ENCODE measurements around the gene SIAH2. TPM values are rescaled to one million over a fixed set of nuclear protein-coding genes. Genes with fewer than 3 reads are reported as not detected.

The SIAH2 gene
- total RNA-seq, 5 donors from 2014 or later (not counting 1 experiment from before 2014, with no cell fraction given) = 24.5 to 40.3 (median 26.4) TPM

DNA sequence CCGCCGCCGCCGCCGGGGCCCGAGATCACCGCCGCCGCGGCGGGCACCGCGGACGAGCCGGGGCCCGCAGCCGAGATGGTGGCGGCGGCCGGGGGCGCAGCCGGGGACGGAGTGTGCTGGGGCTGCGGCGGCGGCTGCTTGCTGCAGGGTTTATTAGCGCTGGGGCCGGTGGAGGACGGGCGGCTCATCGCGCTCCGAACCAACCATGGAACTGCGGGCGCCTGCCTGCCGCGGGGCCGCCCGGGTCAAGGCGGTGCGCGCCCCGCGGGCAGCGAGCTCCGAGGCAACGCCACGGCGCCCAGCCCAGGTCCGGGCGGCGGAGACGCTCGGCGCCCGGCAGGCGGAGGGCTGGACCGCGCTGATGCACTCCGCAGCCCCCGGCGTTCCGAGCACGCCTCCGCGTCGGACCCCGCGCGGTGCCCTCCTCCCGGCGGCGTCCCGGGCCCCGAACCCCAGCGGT, 277 bp downstream of the SIAH2 start:
- POLR2A ChIA-PET = interaction anchor here (0.6 to 3.3 kb wide), 21 partner anchors 15 to 440 kb away, joined by 3 to 27 read pairs (median 4); partner anchors contain the start of genes EIF2A (in 1 of the 2), ERICH6 (in 1 of the 2), GPR171 (in 1 of the 2) and SELENOT (in 1 of the 2)
- Histone ChIP-seq H3K4me1 (ENCODE audit: control insufficient read depth in 1 of 2, extremely low read depth in 1 of 2, insufficient read depth in 2 of 2, low read length in 2 of 2) (peaks cover 20 to 32% of the 10 kb centered on the region in 2 experiments), H3K36me3 (ENCODE audit: control insufficient read depth in 2 of 2, extremely low read depth in 1 of 2, insufficient read depth in 1 of 2, low read length in 1 of 2) (no peaks in the 10 kb centered on the region), H3K4me3 (ENCODE audit: control insufficient read depth in 1 of 2, extremely low read depth in 1 of 2, low read length in 1 of 2) (peak overlapping the region; percentile 90 to 95), H3K9me3 (no peaks in the 10 kb centered on the region), H3K27ac (ENCODE audit: low read length) (peak overlapping the region; percentile 79), H3K27me3 (replicated peaks in 1 of 2; ENCODE audit: control insufficient read depth in 2 of 2, extremely low read depth in 1 of 2, insufficient read depth in 2 of 2, low read length in 1 of 2) (no peaks in the 10 kb centered on the region)
- H3K27me3 Mint-ChIP-seq = no peaks in the 10 kb centered on the region
- WGBS (ENCODE audit: insufficient coverage) = under 1% methylated on average over 76 of the region's 76 CpGs
- CTCF ChIA-PET = interaction anchor here (0.6 to 2.9 kb wide), 12 partner anchors 23 to 793 kb away, joined by 3 to 20 read pairs (median 4); partner anchors contain the start of gene ERICH6 (in 1 of the 2)
- H3K9me3 Mint-ChIP-seq = no peaks in the 10 kb centered on the region
- H3K36me3 Mint-ChIP-seq = peaks cover 7% of the 10 kb centered on the region
- peak overlapping the region; percentile 92 to 97 (median 94) for H3K4me3 Mint-ChIP-seq
- ATAC-seq (replicated peaks in 1 of 4) (peak in 2 of 4 experiments; percentile 6 to 8), DNase-seq (peak in 3 of 35 experiments; percentile 4 to 20 (median 4))
- peaks cover 52 to 57% (median 54%) of the 10 kb centered on the region in 3 donors for H3K4me1 Mint-ChIP-seq
- peak overlapping the region in 1 of 2 donors; percentile 95 for H3K27ac Mint-ChIP-seq

DNA sequence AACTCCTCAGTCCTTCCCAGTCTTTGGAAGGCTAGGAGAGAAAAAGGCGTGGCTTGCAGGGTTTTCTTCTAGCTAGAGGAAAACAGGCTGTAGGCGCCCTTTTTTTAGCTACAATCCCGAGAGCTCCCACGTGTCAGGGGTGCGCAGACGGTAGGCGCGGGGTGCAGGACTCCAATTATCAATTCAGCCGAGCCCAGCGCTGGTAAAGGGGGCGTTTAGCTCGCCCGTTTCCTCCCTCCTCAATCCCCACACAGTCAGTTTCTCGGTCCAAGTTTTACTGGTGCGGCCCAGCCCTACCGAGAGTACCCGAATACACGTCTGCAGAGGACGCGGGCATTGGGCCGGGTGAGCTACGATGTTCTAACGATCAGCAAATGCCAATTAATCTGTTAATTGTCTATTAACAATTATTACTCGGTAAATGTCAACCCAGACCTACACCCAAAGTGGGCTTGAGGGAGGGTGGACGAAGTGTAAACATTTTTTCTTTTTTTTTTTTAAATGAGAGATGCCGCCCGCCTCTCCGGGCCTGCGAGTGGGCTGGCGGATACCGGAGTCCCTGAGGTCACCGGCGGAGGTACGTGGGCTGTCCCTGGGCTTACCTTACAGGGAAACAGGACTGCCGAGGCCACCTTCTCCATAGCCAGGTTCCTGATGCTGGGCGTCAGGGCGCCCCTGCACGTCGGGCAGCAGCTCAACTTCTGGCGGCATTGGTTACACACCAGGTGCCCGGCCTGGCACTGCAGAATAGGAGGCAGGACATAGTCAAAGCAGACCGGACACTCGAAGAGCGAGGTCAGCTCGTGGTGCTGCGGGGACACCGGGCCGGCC, 923 bp downstream of the SIAH2 start:
- DNase-seq = peak in 24 of 35 experiments; percentile 3 to 47 (median 15)
- peak overlapping the region; percentile 90 to 95 for H3K4me3 ChIP-seq (ENCODE audit: control insufficient read depth in 1 of 2, extremely low read depth in 1 of 2, low read length in 1 of 2)
- Mint-ChIP-seq H3K4me1 (peaks cover 58 to 63% (median 59%) of the 10 kb centered on the region in 3 donors), H3K27me3 (no peaks in the 10 kb centered on the region), H3K9me3 (no peaks in the 10 kb centered on the region), H3K27ac (peak overlapping the region; percentile 95 to 97), H3K4me3 (peak overlapping the region; percentile 92 to 97 (median 92)), H3K36me3 (peaks cover 10% of the 10 kb centered on the region)
- POLR2A ChIA-PET = interaction anchor here (0.6 to 3.3 kb wide), 11 partner anchors 9 to 377 kb away, joined by 3 to 27 read pairs (median 3); partner anchors contain the start of genes ERICH6 (in 1 of the 2), SELENOT (in 1 of the 2), SERP1 (in 1 of the 2) and TSC22D2 (in 1 of the 2)
- H3K36me3 ChIP-seq (ENCODE audit: control insufficient read depth in 2 of 2, extremely low read depth in 1 of 2, insufficient read depth in 1 of 2, low read length in 1 of 2) = no peaks in the 10 kb centered on the region
- no peak for ATAC-seq (replicated peaks in 1 of 4)
- H3K4me1 ChIP-seq (ENCODE audit: control insufficient read depth in 1 of 2, extremely low read depth in 1 of 2, insufficient read depth in 2 of 2, low read length in 2 of 2) = peaks cover 20 to 36% of the 10 kb centered on the region in 2 experiments
- WGBS (ENCODE audit: insufficient coverage) = 0% methylated on average over 24 of the region's 48 CpGs
- CTCF ChIA-PET = interaction anchor here (0.6 to 2.2 kb wide), 11 partner anchors 10 to 217 kb away, joined by 3 to 16 read pairs (median 4); partner anchors contain the start of gene ERICH6 (in 1 of the 2)
- H3K9me3 ChIP-seq = no peaks in the 10 kb centered on the region
- H3K27ac ChIP-seq (ENCODE audit: low read length) = peak overlapping the region; percentile 79
- H3K27me3 ChIP-seq (replicated peaks in 1 of 2; ENCODE audit: control insufficient read depth in 2 of 2, extremely low read depth in 1 of 2, insufficient read depth in 2 of 2, low read length in 1 of 2) = no peaks in the 10 kb centered on the region

DNA sequence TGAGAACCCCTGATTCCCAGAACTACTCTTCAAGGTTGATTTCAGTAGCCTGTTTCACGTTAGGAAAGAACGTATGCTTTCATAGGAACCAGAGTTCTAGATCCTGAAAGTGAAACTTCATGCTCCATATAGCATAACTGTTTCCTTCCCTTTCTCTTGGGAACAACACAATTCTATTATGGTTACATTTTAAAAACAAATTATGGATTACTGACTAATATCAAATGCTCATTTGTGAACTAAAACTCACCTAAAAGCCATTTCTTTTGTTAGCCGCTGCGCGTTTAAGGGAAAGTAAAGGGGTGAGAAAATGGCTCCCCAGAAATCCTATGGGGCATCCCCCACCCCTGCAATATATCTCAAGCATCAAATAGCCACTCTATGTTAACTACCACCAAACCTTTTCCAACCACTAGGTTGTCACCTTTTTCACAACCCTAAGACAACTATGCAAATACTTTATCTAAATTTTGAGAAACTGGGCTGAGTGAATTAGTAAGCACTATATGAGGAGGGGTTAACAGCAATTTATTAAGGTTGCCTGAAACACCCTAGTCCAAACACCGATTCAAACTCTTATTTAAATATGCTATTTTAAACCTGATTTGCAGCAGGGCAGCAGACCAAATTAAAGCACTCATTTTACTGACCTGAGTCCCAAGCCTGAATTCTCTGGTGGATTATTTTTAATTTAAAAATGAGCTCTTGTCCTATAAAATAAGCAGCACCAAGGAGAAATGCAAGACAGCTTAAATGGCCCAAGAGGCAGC, 2.4 kb downstream of the SIAH2 start:
- 0% methylated on average over 1 of the region's 6 CpGs for WGBS (ENCODE audit: insufficient coverage)
- Histone ChIP-seq H3K27me3 (replicated peaks in 1 of 2; ENCODE audit: control insufficient read depth in 2 of 2, extremely low read depth in 1 of 2, insufficient read depth in 2 of 2, low read length in 1 of 2) (no peaks in the 10 kb centered on the region), H3K27ac (ENCODE audit: low read length) (peak overlapping the region; percentile 63), H3K9me3 (no peaks in the 10 kb centered on the region), H3K4me1 (ENCODE audit: control insufficient read depth in 1 of 2, extremely low read depth in 1 of 2, insufficient read depth in 2 of 2, low read length in 2 of 2) (peaks cover 20 to 36% of the 10 kb centered on the region in 2 experiments), H3K4me3 (ENCODE audit: control insufficient read depth in 1 of 2, extremely low read depth in 1 of 2, low read length in 1 of 2) (peak overlapping the region; percentile 46 to 90), H3K36me3 (ENCODE audit: control insufficient read depth in 2 of 2, extremely low read depth in 1 of 2, insufficient read depth in 1 of 2, low read length in 1 of 2) (peaks cover 0 to 2% of the 10 kb centered on the region in 2 donors)
- peak overlapping the region; percentile 95 to 97 for H3K27ac Mint-ChIP-seq
- H3K36me3 Mint-ChIP-seq = peaks cover 21% of the 10 kb centered on the region
- ChIA-PET POLR2A (interaction anchor here (0.6 to 2.4 kb wide), 9 partner anchors 7 to 376 kb away, joined by 3 to 16 read pairs (median 3); partner anchors contain the start of genes SELENOT (in 1 of the 2) and SERP1 (in 1 of the 2)), CTCF (interaction anchor here (0.7 to 2.1 kb wide), 5 partner anchors 11 to 952 kb away, joined by 3 to 7 read pairs (median 4); no protein-coding TSS in a partner anchor)
- peak overlapping the region; percentile 92 to 97 (median 92) for H3K4me3 Mint-ChIP-seq
- H3K9me3 Mint-ChIP-seq = no peaks in the 10 kb centered on the region
- DNase-seq (peak in 12 of 35 experiments; percentile 6 to 62 (median 20)), ATAC-seq (replicated peaks in 1 of 4) (no peak)
- H3K27me3 Mint-ChIP-seq = no peaks in the 10 kb centered on the region
- H3K4me1 Mint-ChIP-seq = peaks cover 64 to 71% (median 66%) of the 10 kb centered on the region in 3 donors

DNA sequence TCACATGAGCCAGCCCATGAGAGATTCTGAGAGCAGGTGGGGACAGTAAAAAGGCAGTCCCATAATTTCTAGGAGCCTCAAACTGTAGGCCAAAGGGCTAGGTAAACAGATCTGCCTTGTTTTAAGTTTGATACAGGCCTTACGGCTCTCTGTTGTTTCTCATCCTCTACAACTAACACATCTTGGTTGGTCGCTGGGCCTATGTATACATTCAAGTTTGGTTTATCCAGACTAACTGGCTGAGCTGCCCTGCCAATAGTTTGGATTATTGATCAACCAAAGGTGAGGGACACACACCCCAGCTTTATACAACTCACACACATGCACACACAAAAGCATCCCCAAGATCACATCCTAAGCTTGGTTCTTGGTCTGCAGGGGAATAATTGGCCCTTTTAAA, 3.0 kb downstream of the SIAH2 start:
- peaks cover 0 to 2% of the 10 kb centered on the region in 2 donors for H3K36me3 ChIP-seq (ENCODE audit: control insufficient read depth in 2 of 2, extremely low read depth in 1 of 2, insufficient read depth in 1 of 2, low read length in 1 of 2)
- Mint-ChIP-seq H3K27me3 (no peaks in the 10 kb centered on the region), H3K9me3 (no peaks in the 10 kb centered on the region), H3K27ac (peak overlapping the region; percentile 95 to 97), H3K36me3 (peaks cover 21% of the 10 kb centered on the region), H3K4me1 (peaks cover 64 to 69% (median 66%) of the 10 kb centered on the region in 3 donors), H3K4me3 (peak overlapping the region; percentile 92 to 97 (median 92))
- peak overlapping the region; percentile 63 for H3K27ac ChIP-seq (ENCODE audit: low read length)
- no peak for ATAC-seq (replicated peaks in 1 of 4)
- peaks cover 20 to 40% of the 10 kb centered on the region in 2 experiments for H3K4me1 ChIP-seq (ENCODE audit: control insufficient read depth in 1 of 2, extremely low read depth in 1 of 2, insufficient read depth in 2 of 2, low read length in 2 of 2)
- H3K4me3 ChIP-seq (ENCODE audit: control insufficient read depth in 1 of 2, extremely low read depth in 1 of 2, low read length in 1 of 2) = peak overlapping the region in 1 of 2 donors; percentile 90
- H3K27me3 ChIP-seq (replicated peaks in 1 of 2; ENCODE audit: control insufficient read depth in 2 of 2, extremely low read depth in 1 of 2, insufficient read depth in 2 of 2, low read length in 1 of 2) = no peaks in the 10 kb centered on the region
- ChIA-PET POLR2A (interaction anchor here (0.6 to 2.4 kb wide), 7 partner anchors 8 to 213 kb away, joined by 3 to 16 read pairs (median 4); partner anchors contain the start of genes EIF2A (in 1 of the 2), SELENOT (in 1 of the 2) and SERP1 (in 1 of the 2)), CTCF (interaction anchor here (0.5 to 2.1 kb wide), 5 partner anchors 28 to 951 kb away, joined by 3 to 7 read pairs (median 4); no protein-coding TSS in a partner anchor)
- H3K9me3 ChIP-seq = no peaks in the 10 kb centered on the region
- DNase-seq = no peak
- no CpG with 5 or more reads among the region's 2 CpGs for WGBS (ENCODE audit: insufficient coverage)

DNA sequence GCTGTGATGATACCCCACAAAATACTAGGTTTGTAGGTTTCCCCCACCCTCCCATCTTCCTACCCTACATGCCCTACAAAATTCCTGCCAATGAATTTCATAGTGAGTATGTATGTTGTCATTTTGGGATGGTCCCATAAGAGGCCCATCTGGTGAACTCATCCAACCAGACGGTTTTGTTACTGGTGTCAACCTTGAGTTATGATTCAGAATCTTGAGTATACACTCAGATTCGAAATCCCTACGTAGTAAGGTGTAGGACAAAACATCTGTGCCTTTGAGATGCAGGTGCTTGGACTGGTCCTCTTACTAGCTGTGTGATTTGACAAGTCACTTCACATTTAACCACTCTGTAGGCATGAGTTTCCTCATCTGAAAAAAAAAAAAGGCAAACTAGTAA, 3.6 kb downstream of the SIAH2 start:
- no peak overlapping the region for H3K4me3 ChIP-seq (ENCODE audit: control insufficient read depth in 1 of 2, extremely low read depth in 1 of 2, low read length in 1 of 2)
- H3K27me3 ChIP-seq (replicated peaks in 1 of 2; ENCODE audit: control insufficient read depth in 2 of 2, extremely low read depth in 1 of 2, insufficient read depth in 2 of 2, low read length in 1 of 2) = no peaks in the 10 kb centered on the region
- Mint-ChIP-seq H3K4me3 (peak overlapping the region; percentile 92 to 97 (median 92)), H3K36me3 (peaks cover 23% of the 10 kb centered on the region), H3K9me3 (no peaks in the 10 kb centered on the region), H3K27me3 (no peaks in the 10 kb centered on the region), H3K4me1 (peaks cover 59 to 67% (median 64%) of the 10 kb centered on the region in 3 donors), H3K27ac (peak overlapping the region; percentile 61 to 97)
- peaks cover 0 to 2% of the 10 kb centered on the region in 2 donors for H3K36me3 ChIP-seq (ENCODE audit: control insufficient read depth in 2 of 2, extremely low read depth in 1 of 2, insufficient read depth in 1 of 2, low read length in 1 of 2)
- DNase-seq (no peak), ATAC-seq (replicated peaks in 1 of 4) (no peak)
- POLR2A ChIA-PET = interaction anchor here in 1 of 2 donors (0.6 kb wide), 2 partner anchors 25 to 213 kb away, joined by 3 read pairs; partner anchors contain the start of genes EIF2A and SERP1
- peak overlapping the region; percentile 36 for H3K27ac ChIP-seq (ENCODE audit: low read length)
- peaks cover 17 to 38% of the 10 kb centered on the region in 2 experiments for H3K4me1 ChIP-seq (ENCODE audit: control insufficient read depth in 1 of 2, extremely low read depth in 1 of 2, insufficient read depth in 2 of 2, low read length in 2 of 2)
- CTCF ChIA-PET = interaction anchor here (0.7 to 1.6 kb wide), 5 partner anchors 29 to 46 kb away, joined by 3 to 7 read pairs (median 4); no protein-coding TSS in a partner anchor
- WGBS (ENCODE audit: insufficient coverage) = no CpG with 5 or more reads among the region's 3 CpGs
- no peaks in the 10 kb centered on the region for H3K9me3 ChIP-seq

Measured in T-cell (primary cell).